Measurements from ENCODE around the gene STX16.

The STX16 gene

DNA sequence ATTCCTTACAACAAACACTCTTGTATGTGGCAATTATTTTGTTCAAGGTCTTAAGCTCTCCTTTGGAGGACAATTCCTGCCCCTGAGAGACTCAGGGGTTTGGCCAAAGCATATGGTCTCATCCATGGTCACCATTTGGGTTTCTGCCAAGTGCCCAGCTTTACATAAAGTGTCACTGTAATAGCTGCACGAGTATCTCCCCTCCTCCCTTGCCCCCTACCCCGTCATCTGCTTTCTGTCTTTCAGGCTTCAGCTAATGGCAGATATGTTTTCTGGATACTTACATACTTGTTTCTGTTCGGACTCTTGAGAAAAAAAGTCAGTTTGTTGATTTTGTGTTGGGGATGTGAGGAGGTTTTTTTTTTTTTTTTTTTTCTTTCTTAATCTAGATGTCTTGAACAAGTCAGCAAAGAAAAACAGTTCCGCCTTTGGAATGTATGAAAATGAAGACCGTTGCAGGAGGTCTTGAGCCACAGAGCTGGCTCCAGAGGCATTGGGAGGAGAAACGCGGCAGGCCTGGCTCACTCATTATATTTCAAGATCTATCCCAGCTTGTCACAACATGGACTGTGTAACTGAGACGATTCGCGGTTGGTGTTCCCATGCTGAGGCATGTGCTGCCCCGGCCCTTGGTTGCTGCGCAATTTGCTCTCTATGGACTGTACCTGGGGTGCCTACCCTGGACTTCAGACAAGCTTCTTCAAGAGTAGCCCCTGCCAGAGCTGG, 32.6 kb upstream of the STX16 start:
- no peak for DNase-seq (ENCODE audit: low spot score)

DNA sequence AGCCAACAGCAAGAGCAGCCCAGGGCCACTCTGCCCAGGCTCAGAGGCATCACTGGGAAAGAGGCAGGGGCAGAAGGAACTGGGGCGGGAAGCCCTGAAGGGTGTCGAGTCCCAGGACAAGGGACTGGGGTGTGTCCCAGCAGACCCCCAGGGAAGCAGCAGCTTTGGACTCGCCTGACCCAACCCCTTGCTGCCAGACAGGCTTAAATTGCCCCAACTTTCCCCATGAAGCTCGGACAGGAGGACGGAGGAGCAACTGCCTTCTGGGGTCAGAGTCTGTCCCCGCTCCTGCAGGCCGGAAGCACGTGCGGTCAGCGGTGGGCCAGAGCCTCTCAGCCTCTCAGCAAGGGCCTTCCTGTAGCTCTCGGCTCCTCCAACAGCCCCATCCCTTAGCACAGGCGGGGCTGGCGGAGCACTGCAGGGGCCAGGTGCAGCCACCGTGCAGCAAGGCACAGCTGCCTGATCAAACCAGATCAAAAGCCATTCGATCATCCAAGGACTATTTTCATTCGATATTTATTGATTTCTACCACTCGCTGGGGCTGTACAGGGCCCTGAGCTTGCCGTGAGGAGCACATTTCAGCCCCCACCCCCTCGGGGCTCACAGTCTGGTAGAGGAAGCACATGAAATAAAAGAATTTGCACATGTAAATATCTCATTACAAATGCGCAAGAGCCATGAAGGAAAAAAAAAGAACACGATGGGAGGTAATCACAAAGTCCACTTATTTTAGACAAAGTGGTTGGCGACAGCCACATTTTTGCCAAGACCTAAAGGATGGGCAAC, 31.8 kb upstream of the STX16 start:
- no peak for DNase-seq (ENCODE audit: low spot score)

DNA sequence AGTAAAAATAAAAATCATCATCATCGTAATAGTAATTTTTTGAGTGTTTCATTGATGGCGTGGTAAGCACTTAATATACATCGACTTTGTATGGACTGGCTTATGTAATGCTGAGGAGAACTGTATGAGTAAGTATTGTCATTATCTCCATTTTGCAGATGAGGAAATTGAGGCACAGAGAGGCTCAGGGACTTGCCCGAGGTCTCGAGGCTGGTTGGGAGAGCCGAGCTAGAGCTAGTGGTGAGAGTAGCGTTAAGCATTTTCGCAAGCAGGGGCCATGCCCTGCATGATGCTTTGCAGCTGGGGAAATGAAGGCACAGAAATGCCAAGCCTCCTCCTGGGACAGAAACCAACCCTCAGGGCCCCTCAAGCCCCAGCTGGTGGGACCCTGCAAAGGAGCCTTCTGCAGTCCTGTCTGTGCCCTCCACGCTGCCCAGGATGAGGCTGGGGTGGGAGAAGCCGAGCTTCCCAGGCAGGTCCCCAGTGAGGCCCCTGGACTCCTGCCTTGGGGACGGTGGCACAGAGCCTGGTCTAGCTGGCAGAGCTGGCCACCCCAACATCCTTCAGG, 31.1 kb upstream of the STX16 start:
- DNase-seq (ENCODE audit: low spot score) = no peak

DNA sequence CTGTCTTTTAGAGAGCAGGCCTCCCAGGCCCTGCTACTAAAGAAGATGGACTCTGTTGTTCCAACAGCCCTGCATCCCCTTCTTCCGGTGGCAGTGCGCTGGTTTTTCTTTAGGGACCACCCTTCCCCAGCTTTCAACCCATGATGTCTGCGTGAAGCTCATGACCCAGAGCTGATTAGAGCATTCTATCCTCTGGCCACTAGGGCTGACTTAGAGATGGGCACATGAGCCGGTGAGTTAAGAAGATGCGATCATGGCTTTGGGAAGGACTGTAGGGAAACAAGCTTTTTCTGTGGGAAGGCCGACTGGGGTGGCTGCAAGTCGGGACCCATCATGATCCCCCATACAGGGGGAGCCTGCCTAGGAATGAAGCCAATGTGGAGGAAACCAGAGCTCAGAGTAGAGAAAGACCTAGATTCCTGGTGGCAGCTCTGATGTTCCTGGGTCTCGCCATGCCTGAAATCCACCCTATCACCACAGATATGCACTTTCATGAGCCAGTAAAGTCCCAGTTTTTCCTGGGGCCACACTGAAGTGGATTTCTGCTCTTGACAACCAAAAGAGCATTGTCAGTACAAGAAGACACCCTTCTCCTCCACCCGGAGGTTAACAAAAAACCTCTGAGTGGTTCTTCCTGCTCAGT, 29.1 kb upstream of the STX16 start:
- no peak for DNase-seq (ENCODE audit: low spot score)

DNA sequence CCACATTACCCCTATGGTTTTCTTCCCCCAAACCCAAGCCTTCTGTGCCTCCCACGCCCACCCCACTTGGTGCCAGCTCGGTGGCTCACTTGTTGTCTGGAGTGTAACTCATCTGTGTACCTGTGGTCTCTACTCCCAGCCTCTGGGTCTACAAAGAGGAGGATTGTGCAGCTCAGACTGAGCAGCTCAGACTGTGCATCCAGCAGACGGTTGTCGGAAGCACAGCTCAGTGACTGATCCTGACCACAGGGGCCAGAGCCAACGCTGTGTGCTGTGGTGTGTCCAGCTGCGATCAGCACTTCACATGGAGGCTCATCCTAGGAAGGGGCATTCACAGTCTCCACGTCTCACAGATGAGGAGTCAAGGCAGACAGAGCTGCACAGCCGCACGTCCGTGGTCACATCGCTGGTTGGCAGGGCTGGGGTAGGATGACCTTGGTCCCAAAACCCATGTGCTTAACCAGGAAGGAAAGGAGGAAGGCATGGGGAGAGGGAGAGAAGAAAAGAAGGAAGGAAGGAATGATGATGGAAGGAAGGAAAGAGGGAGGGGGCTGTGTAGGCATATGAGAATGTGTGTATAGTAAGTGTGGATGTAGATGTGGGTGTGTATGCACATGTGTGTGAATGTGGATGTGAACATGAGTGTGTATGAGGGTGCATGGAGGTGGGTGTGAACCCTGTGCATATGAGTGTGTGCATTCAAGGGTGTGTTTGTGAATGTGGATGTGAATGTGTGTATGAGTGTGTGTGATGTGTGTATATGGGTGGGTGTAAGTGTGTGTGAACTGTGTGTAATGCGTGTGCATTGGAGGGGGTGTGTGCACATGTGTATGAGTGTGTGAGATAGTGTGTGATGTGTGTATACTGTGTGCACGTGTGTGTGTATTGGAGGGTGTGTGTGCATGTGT, 28.2 kb upstream of the STX16 start:
- DNase-seq (ENCODE audit: low spot score) = no peak

DNA sequence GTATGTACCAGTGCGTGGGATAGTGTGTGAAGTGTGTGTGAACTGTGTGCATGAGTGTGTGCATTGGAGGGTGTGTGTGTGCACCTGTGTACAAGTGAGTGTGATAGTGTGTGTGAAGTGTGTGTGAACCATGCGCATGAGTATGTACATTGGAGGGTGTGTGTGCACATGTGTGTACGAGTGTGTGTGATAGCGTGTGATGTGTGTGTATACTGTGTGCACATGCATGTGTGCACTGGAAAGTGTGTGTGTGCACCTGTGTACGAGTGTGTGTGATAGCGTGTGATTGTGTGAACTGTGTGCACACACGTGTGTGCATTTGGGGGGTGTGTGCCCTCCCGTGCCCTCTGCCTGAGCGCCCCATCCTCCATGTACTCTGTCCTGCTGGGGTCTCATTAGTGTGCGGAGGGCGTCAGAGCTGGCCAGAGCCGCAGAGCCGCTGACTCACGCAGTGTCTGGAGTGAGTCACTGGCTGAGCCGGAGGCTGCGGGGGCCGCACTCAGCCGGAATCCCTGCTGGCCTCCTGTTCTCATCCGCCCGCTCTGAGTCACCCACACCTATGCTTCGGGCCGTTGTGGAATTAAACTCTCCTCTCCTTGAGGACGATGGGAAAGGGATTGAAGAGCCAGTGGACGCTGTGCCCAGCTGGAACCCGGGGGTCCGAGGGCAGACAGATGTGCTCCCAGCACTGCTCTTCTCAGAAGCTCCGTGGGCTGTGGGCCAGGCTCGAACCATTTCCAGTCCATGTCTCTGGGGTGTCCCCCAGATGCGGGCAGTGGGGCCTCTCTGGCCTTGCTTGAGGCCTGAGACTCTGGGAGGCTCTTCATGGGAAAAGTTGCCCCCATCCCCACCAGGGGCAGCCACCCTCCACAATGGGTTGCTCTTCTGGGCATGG, 27.3 kb upstream of the STX16 start:
- DNase-seq (ENCODE audit: low spot score) = no peak

DNA sequence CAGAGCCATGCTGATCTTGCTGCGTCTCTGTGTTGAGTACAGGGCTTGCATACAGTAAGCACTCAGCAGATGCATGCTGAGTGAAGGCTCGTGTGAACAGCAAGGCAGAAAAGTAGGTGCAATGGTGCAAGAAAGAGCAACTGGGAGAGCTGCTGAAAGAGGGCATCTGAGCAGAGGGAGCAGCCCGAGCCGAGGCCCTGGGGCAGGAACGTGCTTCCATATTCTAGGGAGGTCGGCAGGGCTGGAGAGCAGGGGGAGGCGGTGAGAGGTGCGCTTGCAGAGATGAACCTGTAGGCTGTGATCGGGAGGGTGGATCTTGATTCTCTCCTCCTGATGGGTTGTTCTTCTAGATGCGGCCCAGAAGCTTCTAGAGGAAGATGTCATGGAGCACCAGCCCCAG, 26.4 kb upstream of the STX16 start:
- no peak for DNase-seq (ENCODE audit: low spot score)

DNA sequence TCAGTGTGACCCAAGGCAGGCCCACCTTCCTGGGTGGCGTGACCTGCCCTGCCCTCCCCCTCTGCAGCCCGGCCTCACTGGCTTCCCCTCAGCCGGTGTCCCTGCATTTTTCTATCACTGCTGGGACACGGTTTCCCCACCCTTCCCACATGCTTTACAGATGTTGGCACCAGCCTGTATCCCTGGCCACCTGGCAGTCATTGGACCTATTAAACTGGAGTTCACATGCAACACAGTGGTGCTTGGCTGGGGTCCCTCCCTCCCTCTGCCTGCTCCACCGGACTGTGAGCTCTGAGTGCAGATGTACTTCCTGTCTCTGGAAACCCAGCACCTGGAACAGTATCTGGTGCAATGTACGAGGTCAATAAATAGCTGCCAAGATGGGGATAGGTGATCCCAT, 25.5 kb upstream of the STX16 start:
- DNase-seq (ENCODE audit: low spot score) = no peak

DNA sequence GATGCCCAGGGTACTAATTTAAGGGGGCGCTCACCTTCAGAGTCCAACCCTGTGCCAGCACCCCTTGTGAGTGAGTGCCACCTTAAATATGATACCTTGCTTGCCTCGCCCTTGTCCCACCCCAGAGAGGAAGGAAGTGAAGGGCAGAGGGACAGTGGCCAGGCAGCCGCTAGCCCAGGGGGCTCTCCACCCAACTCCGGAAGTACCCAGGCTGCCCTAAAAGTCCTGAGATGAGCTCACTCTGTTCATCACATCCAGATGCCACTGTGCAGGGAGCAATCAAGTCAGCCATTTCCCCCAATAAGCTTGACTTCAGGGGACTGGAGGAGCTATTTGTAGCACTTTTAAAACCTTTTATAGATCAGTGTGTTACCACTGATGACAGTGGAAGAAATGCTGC, 25.0 kb upstream of the STX16 start:
- no peak for DNase-seq (ENCODE audit: low spot score)

DNA sequence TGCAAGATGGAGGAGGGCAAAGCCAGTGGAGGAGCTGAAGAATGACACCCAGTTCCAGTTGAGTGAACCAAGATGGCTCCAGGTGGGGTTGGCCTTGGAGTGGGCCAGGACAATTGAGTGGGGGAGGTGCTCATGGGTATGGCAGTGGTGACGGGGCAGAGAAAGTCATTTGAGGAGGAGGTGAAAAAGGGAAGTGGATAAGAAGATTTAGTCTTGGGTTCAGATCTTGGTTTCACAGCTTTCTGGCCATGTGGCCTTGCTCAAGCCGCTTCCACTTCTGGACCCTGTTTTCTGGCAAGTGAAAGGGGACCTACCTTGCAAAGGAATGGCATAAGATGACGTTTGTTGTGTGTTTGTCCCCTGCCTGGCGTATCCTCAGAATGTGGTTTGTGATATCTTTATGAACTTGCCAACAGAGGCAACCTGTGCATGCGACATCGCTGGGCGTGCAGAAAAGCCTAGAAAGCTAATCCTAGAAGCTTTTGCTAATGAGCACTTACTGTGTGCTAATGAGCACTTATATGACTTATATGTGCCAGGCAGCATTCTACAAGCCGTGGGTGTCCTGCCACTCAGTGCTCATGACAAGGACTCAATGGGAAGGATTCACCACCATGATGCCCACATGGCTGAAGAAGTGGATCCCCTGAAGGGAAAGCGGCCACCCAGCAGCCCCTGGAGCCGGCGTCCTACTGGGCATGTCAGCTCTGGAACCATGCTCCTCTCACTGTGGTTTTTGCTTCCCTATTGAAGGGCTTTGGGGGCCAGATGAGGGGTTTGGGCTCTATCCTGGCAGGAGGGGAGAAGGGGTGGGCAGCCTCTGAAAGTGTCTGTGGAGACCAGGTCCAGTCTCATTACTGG, 23.6 kb upstream of the STX16 start:
- no peak for DNase-seq (ENCODE audit: low spot score)

DNA sequence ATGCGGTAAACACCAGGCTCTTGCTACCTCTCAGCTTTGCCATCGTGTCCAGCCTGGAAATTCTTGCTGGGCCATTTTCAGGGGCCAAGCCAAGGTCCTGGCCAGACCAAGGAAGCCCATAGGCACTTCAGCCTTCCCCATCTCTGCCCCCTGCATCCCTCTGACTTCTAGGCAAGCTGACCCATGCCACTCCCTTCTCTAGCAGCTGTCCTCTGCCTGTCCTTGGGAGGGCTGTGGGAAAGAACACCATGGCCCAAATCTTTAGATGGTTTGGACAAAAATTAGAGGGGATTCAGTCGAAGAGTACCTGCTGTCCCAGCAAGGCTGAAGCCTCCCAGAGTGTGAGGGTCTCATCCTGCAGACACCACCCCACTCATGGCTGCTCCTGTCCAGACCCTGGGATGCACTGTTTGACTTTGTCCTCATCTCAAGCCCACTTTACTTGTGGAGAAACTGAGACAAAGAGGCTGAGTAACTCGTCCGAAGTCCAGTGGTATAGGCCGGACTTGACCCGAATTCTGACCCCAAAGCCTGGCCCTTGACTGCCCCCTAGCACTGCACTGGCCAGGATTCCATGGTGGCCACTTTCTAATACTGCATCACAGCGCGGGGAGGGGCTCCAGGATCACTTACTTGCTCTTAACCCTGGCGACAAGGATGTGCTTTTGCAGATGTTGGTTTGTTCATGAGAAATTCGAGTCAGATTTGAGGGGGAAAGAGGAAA, 22.4 kb upstream of the STX16 start:
- no peak for DNase-seq (ENCODE audit: low spot score)

DNA sequence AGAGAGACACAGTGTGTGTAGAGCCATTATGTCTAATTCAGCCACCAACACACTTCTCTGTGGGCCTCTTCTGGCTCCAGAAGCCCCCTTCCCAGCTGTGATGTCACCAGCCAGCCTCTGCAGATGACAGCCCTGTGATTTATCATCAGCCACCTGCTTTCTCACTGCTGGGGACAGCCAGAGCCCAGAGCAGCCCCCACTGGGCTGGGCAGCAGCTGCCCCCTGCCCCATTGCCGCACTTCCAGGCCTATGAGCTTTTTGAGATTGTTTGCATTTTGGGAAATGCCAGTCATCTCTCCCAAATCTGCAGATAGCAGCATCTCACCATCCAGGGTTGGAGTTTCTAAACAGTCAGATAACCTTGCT, 21.9 kb upstream of the STX16 start:
- no peak for DNase-seq (ENCODE audit: low spot score)

DNA sequence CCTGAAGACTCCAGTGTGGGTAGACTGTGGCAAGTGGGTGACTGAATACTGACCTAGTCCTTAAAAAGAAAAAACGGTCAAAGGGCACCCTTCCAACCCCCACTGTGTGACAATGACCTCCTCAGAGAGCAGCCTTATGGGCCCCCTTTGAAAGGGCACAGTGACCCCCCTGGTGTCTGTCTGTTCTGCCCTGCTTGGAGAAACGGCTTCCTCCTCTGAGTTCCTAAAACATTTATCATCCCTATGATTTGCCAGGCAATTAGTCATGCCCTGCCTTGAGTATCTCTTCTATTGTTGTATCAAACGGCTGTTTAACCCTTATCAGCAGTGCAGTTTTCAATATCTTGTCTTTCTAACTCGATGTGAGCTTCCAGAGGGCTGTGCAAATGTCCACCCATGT, 21.0 kb upstream of the STX16 start:
- no peak for DNase-seq (ENCODE audit: low spot score)

DNA sequence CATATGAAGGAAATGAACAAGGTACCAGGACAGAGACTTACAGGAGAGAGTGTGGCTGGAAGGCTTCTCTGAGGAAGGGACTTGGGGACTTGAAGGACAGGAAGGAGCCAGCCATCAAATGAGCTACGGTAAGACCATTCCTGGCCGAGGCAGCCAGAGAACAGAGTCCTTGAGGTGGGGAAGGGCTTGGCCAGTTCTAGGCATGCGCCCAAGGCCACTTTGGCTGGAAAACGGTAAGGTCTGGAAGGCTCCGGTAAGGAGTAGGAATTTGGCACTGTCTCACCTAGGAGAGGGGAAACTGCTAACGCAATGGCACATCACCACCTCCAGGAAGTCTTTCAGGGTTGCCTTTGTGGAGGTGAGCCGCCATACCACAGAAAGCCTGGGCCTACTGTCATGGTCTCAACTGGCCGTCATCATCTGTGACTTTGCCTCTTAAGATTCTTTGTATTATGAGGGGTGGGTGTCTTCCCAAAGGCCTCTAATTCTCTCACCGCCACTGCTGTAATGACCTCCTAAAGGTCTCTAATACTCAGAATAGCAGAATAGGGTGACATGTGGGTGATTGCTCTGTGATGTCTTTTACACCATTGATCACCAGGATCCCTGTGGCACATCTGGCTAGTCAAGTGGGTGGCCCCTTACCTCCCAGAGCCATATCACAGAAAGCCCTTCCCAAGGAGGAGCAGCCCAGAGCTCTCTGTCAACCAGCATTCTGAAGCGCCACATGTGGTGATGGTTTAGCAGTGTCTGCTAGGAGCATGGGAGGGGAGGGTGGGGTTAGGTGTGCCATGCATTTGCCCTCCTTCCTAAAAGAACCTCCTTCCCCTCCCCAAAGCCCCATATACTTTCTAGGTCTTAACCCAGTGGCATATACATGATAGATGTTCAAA, 17.7 kb upstream of the STX16 start:
- DNase-seq (ENCODE audit: low spot score) = no peak

DNA sequence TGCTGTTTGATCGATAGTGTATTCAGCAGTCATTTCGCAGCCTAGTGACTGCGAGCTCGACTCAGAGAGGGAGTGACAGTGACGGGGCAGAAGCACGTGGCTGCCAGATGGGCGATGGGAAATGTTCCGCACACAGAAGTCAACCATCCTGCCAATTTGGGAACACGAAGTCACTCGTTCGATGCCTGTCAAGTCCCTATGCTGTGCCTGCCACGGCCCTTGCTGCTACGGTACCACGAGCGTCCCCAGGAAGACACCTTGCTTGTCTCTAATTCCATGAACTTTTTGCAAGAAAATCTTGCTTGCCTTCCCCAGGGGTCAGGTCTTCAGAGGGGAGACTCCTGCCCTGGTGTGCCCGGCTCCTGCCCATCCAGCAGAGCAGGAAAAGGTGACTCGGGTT, 17.0 kb upstream of the STX16 start:
- DNase-seq (ENCODE audit: low spot score) = no peak

DNA sequence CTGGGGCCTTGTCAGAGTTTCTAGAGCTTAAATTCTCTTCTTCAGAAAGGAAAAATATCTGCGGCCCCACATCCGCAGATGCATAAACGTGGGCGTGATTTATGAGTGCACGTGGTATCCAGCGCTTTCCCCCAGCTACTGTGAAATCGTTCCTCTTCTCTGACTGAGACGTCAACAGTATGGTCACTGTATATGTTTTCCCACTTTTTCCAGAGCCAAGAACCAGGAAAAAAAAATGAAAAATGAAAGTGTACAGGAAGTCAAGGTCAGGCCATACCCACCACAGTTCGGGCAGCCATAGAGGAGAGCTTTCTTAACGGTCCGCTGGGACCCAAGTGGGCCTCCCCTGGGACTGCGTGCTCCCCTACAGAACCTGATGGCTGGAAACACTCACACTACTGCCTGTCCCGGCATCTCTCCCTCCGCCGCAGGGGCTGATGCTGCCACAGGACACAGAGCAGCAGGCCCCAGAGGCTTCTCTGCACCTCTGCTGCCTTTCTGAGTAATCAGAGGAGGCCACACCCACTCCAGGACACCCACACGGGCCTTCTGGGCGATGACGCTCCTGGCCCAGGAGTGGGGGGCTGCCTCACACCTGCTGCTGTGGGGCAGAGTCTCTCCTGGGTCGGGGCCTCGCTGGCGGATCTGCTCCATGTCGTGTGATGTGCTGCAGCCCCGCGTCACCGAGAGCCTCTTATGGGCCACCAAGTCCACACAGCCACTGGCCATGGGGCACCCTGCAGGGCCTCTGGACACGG, 16.4 kb upstream of the STX16 start:
- DNase-seq (ENCODE audit: low spot score) = no peak

DNA sequence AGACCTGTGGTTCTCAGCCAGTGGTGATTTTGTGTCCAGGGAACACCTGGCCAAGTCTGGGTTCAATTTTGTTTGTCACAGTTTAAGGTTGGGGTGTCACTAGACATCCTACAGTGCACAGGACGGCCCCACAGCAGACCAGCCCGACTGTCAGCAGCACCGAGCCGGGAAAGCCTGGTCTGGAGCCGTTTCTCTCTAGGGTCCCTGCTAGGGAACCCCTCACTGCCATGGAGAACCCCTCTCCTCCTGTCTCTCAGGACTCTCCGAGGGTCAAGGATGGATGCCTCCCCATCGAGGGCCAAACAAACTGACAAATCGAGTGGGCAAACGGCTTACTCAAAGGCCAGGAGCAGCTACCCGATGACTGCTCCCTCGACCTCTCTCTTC, 15.8 kb upstream of the STX16 start:
- DNase-seq (ENCODE audit: low spot score) = no peak

Data from HuH-7 (cell line).